ENCODE measurements around the gene ALDH1A1.

GRCh38 chr9:72931897-72932296, 21.0 kb downstream of the ALDH1A1 start:
- TF ChIP-seq PRDM1 (tag by site-specific recombination; IDR thresholded peaks at IDR 0.05) (no peak), ZNF791 (tag by site-specific recombination; IDR thresholded peaks at IDR 0.05) (no peak)
- TF ChIP-seq, protein P1, sequence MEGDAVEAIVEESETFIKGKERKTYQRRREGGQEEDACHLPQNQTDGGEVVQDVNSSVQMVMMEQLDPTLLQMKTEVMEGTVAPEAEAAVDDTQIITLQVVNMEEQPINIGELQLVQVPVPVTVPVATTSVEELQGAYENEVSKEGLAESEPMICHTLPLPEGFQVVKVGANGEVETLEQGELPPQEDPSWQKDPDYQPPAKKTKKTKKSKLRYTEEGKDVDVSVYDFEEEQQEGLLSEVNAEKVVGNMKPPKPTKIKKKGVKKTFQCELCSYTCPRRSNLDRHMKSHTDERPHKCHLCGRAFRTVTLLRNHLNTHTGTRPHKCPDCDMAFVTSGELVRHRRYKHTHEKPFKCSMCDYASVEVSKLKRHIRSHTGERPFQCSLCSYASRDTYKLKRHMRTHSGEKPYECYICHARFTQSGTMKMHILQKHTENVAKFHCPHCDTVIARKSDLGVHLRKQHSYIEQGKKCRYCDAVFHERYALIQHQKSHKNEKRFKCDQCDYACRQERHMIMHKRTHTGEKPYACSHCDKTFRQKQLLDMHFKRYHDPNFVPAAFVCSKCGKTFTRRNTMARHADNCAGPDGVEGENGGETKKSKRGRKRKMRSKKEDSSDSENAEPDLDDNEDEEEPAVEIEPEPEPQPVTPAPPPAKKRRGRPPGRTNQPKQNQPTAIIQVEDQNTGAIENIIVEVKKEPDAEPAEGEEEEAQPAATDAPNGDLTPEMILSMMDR (tag by site-specific recombination; IDR thresholded peaks at IDR 0.05): no peak

All from HEK293 (cell line).